CD4-positive, alpha-beta T cell treated with Interferon gamma for 1 hour (primary cell): Measurements from ENCODE around the gene FGF10.

Experiments
- DNase-seq: peaks from one replicate; pipeline ENCODE4 v3.0.0-alpha.2; 2020

FGF10 gene

GRCh38 chr5:44345871-44346270 is 43.3 kb downstream of the FGF10 start:
- DNase-seq, result no peak

DNA sequence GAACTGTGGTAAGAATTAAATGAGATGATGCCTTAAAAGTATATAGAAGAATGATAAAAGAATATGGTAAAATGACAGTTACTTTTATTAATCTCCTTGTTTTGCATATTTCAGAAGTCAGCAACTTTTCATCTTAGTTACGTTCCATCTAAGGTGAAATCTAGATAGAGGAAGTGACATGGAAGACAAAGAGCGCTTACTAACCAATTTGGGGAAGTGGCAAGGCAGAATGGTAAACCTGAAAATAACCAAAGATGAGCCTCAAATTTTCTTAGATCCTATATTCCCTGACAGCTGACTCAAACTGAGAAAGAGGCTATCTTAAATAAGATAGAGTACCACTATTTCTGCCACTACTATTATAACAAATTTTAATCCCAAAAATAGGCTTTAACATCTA is 52.5 kb downstream of the FGF10 start:
- DNase-seq, result no peak

- no peak for DNase-seq
Measured at GRCh38 chr5:44334622-44335021, 54.6 kb downstream of the FGF10 start.

GRCh38 chr5:44332285-44332971 is 56.8 kb downstream of the FGF10 start:
- no peak for DNase-seq

DNA sequence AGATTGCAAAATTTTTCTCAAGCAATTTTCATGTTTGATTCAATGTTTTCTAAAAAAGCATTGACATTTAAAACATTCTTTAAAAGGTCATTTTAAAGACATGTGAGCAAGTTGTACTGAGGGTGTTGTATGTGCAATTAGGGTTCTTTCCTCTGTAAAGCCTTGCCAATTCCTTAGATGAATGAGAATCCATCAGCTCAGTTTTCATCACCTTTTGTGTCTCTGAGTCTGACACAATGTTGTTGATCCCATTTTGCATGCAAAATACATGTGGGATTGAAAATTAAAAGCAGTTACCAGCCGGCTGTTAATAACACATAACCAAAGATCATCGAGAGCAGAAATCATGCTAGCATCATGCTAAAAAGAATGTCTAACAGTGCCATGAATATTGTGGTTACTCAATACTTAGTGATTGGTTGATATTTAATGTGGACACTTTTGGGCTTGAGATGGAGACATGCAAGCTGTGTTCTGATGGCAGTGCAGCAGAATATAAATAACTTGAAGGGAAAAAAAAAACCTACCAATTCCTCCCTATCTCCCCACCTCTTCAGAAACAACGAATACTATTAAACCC is 57.7 kb downstream of the FGF10 start:
- no peak for DNase-seq

- no peak for DNase-seq
Measured at GRCh38 chr5:44329716-44330115, 59.5 kb downstream of the FGF10 start.

- no peak for DNase-seq
Measured at GRCh38 chr5:44321144-44321725, 68.0 kb downstream of the FGF10 start.

DNA sequence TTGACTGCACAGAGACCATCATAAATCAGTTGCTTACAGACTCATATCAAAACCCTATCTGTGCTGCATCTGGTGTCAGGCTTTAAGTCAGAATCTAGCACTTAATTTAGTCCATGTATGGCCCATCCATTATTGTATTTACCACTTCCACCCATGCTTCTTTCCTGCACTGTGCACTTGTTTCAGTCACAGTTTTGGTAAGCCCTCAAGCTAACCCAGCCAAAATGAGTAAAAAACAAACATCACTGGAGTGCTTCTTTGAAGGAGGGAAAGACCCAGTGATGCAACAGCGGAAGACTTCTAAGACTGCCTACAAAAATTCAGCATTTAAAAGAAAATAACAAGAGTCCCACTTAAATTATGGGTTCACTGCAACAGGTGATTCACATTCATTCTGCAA is 69.0 kb downstream of the FGF10 start:
- DNase-seq, result no peak

GRCh38 chr5:44318883-44319282 is 70.3 kb downstream of the FGF10 start:
- no peak for DNase-seq

- DNase-seq, result no peak
Measured at GRCh38 chr5:44312374-44312773, 76.8 kb downstream of the FGF10 start.

DNA sequence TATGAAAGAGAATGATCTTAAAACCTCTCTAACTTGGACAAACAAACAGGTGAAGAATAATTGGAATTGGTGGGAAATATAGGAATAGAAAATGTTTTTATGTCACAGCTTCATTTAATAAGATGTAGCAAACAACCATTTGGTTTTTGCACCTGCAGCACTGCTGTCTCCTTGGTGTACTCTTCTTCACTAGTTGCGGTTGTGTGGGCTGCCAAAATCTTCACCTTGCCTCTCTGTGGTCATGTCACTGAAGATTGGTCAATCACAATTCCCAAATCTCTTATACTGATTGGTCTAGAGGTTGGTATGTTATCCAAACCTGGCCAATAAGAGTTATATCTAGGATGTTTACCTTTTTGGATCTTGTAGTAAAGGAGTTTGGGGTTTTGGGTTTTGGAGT is 88.7 kb downstream of the FGF10 start:
- no peak for DNase-seq

- no peak for DNase-seq
Measured at GRCh38 chr5:44299394-44299793, 89.8 kb downstream of the FGF10 start.

- DNase-seq, result no peak
Measured at GRCh38 chr5:44294516-44294915, 94.7 kb downstream of the FGF10 start.

- no peak for DNase-seq
Measured at GRCh38 chr5:44292736-44293135, 96.5 kb downstream of the FGF10 start.

DNA sequence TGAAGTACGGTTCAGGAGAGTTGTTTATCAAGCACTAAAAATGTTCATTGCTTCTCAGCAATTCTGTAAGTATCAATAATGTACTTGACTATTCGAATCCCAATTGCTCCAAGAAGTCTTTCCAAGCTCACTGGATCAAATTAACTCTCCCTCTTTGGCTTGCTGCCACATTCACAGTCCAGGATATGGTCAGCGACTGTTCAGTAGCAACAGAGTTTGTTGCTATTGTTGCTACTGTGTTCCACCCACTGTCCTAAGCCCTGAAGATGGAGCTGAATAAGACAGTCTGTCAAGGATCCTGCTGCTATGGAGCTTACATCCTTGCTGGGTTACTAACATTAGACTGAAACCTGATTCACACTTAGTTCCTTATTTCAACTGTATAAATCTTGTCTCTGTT is 110.8 kb downstream of the FGF10 start:
- DNase-seq, result no peak

DNA sequence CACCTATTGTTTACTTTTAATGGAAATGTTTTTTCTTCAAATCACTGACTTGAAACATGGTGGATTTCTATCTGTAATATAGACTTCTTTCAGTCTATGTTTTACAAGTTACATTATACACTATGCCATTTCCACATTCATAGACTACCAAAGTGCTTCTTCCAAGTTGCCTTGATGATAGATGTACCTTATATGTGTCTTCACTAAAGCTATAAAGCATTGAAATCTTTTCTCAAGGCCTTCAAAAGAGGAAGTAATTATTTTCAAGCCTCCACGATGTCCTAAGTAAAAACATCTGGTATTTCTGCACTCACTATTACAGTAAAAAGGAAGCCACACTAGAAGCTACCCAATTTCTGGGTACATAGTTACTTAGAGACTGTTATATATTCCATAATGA is 113.3 kb downstream of the FGF10 start:
- DNase-seq, result no peak

- no peak for DNase-seq
Measured at GRCh38 chr5:44275329-44275728, 113.9 kb downstream of the FGF10 start.

- no peak for DNase-seq
Measured at GRCh38 chr5:44267909-44268308, 121.3 kb downstream of the FGF10 start.

DNA sequence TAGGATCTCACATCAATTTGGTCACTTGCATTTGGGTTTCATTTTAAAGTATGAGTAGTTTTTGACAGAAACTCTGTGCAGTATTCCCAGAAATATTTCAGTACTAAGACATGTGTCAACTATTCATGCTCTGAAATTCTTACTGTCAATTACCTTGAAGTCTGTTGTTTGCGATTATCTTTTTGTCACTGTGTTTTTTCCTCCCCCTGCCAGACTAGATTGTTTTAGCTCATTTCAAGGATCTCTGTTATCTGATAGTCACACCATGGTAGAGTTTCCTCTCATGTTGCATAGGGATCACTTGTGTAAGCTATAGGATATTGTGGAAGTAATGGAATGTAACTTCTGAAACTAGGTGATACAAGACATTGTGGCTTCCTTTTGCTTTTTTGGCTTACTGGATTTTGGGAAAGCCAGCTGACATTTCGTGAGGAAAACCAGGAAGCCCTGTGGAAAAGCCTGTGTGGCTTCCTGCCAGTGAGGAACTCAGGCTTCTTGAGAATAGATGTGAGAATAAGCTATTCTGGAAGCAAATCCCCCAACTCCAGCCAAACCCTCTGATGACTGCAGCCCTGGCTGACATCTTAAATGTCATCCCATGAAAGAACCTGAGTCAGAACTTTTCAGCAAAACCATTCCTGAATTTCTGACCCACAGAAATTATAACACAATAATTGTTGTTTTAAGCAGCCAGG is 122.2 kb downstream of the FGF10 start:
- no peak for DNase-seq

DNA sequence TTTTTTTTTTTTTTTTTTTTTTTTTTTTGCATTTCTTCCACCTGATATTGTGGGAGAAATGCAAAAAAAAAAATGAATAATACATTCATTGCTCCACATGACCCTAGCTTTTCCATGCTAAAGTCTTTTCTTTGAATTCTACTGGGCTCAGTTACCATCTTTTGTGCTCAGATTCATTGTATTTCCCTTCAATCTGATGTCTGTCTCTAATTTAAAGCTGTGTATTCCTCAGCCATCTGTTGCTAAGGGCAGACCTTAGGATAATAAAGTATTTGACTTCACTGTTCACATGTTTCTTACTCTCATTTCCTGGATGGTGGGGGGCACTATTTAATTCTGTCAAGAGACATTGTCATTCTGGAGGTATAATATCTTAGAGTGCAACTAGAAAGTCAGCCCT is 123.5 kb downstream of the FGF10 start:
- no peak for DNase-seq

DNA sequence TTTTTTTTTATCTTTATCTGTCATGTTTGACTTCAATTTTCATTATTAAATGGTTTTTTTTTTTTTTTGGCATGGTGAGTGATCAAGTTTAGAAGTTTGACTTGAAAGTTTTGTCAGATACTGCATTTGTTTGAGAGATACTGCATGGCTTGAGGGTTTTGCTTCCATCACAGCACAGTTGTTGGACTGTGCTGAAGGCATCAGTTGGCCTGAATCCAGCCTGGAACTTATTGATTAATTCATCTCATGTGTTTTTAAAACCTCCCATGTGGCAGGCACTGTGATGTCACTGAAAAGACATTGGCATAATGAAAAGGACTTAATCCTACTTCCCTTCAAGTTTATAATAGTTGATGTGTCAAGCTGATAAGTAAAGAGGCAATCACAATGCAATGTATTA is 128.4 kb downstream of the FGF10 start:
- no peak for DNase-seq

GRCh38 chr5:44257653-44258365 is 131.4 kb downstream of the FGF10 start:
- DNase-seq, result no peak

DNA sequence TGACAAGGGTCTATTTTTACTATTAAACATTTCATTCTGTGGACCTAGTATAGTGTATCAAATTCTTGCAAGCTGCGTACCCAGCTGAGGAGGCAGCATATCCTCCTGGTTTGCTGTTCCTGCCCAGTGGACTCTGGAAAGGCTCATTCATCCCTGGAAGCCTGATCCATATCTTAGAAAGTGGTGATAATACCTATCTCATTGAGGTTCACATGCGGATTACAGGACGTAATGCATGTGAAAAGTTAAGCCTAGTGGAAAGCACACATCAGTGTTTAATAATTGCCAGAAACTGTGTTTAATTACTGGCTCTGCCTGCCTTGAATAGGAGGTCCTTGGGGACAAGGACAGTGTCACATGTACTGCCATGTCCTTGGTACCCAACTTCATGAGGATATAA is 132.0 kb downstream of the FGF10 start:
- DNase-seq, result no peak
